Embryonic facial prominence (tissue), 1 donor: ENCODE measurements around the gene MOGAT1.
"Not testable (repeated sequence)": the region's sequence is repeated elsewhere in the genome, so short reads cannot be mapped to it uniquely, and the experiment has no call there.

ENCODE experiments used
- DNase-seq: peaks from one replicate; pipeline ENCODE4 v3.0.0-alpha.2; 2016; ENCODE audit errors: extremely low spot score

MOGAT1 gene

GRCh38 chr2:222670191-222671038, 1.0 kb upstream of the MOGAT1 start:
- no peak for DNase-seq

GRCh38 chr2:222672068-222672401, 577 bp downstream of the MOGAT1 start:
- no peak for DNase-seq

- no peak for DNase-seq
Observed at GRCh38 chr2:222673273-222673672, 1.8 kb downstream of the MOGAT1 start.

GRCh38 chr2:222673883-222674282, 2.4 kb downstream of the MOGAT1 start:
- DNase-seq = no peak

- DNase-seq = no peak
Observed at GRCh38 chr2:222677981-222678380, 6.5 kb downstream of the MOGAT1 start.

- no peak for DNase-seq
Observed at GRCh38 chr2:222683805-222684204, 12.3 kb downstream of the MOGAT1 start.

GRCh38 chr2:222686086-222686750, 14.8 kb downstream of the MOGAT1 start:
- DNase-seq = no peak

GRCh38 chr2:222688917-222689316, 17.5 kb downstream of the MOGAT1 start:
- no peak for DNase-seq

- DNase-seq = no peak
Observed at GRCh38 chr2:222689322-222689721, 17.9 kb downstream of the MOGAT1 start.

- peak; percentile 47 for DNase-seq
Observed at GRCh38 chr2:222690564-222691200, 19.2 kb downstream of the MOGAT1 start.

- DNase-seq = not testable (repeated sequence)
Observed at GRCh38 chr2:222693413-222693812, 22.0 kb downstream of the MOGAT1 start.

- no peak for DNase-seq
Observed at GRCh38 chr2:222693837-222694236, 22.4 kb downstream of the MOGAT1 start.

- no peak for DNase-seq
Observed at GRCh38 chr2:222698276-222698675, 26.8 kb downstream of the MOGAT1 start.

GRCh38 chr2:222701233-222701632, 29.8 kb downstream of the MOGAT1 start:
- DNase-seq = no peak

- DNase-seq = no peak
Observed at GRCh38 chr2:222701721-222702131, 30.3 kb downstream of the MOGAT1 start.

- DNase-seq = no peak
Observed at GRCh38 chr2:222703091-222703490, 31.6 kb downstream of the MOGAT1 start.

GRCh38 chr2:222703886-222704285, 32.4 kb downstream of the MOGAT1 start:
- no peak for DNase-seq

GRCh38 chr2:222706616-222707015, 35.2 kb downstream of the MOGAT1 start:
- DNase-seq = no peak

- no peak for DNase-seq
Observed at GRCh38 chr2:222707102-222707688, 35.7 kb downstream of the MOGAT1 start.

- no peak for DNase-seq
Observed at GRCh38 chr2:222707689-222708273, 36.3 kb downstream of the MOGAT1 start.

GRCh38 chr2:222708274-222708710, 36.8 kb downstream of the MOGAT1 start:
- DNase-seq = no peak
